ENCODE measurements around the gene CFAP46. TPM values are rescaled to one million over a fixed set of nuclear protein-coding genes. Genes with fewer than 3 reads are reported as not detected.

The CFAP46 gene
- total RNA-seq, 1 experiment from 2014 or later: 3.3 TPM

GRCh38 chr10:132926777-132927650, 15.4 kb downstream of the CFAP46 start:
- ChIA-PET CTCF (no interaction called here), POLR2A (interaction anchor here (0.6 kb wide), 1 partner anchor 420 kb away, joined by 3 read pairs; the partner anchor contains the start of gene PRAP1)
- no peaks in the 10 kb centered on the region for H3K9me3 Mint-ChIP-seq
- no peak overlapping the region for H3K4me3 Mint-ChIP-seq
- H3K27me3 Mint-ChIP-seq (ENCODE audit: low read depth): no peaks in the 10 kb centered on the region
- no peaks in the 10 kb centered on the region for H3K36me3 Mint-ChIP-seq
- H3K27ac Mint-ChIP-seq: peak overlapping the region; percentile 85; the same call in 1 of the 2 replicates
- DNase-seq (ENCODE audit: low spot score): no peak
- TF ChIP-seq, protein P1, sequence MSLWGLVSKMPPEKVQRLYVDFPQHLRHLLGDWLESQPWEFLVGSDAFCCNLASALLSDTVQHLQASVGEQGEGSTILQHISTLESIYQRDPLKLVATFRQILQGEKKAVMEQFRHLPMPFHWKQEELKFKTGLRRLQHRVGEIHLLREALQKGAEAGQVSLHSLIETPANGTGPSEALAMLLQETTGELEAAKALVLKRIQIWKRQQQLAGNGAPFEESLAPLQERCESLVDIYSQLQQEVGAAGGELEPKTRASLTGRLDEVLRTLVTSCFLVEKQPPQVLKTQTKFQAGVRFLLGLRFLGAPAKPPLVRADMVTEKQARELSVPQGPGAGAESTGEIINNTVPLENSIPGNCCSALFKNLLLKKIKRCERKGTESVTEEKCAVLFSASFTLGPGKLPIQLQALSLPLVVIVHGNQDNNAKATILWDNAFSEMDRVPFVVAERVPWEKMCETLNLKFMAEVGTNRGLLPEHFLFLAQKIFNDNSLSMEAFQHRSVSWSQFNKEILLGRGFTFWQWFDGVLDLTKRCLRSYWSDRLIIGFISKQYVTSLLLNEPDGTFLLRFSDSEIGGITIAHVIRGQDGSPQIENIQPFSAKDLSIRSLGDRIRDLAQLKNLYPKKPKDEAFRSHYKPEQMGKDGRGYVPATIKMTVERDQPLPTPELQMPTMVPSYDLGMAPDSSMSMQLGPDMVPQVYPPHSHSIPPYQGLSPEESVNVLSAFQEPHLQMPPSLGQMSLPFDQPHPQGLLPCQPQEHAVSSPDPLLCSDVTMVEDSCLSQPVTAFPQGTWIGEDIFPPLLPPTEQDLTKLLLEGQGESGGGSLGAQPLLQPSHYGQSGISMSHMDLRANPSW (CRISPR knock-in tag; conservative IDR thresholded peaks at IDR 0.05; ENCODE audit: low read depth): no peak
- no peak for TF ChIP-seq ZNF425 (CRISPR knock-in tag; conservative IDR thresholded peaks at IDR 0.05)
- TF ChIP-seq SOX15 (CRISPR knock-in tag; IDR thresholded peaks at IDR 0.05): no peak
- no peak for TF ChIP-seq CREB1 (CRISPR knock-in tag; IDR thresholded peaks at IDR 0.05)
- no peak for TF ChIP-seq SMAD3 (CRISPR knock-in tag; IDR thresholded peaks at IDR 0.05; ENCODE audit: borderline replicate concordance)
- TF ChIP-seq GRHL2 (CRISPR knock-in tag; IDR thresholded peaks at IDR 0.05; ENCODE audit: insufficient replicate concordance, severe bottlenecking): no peak
- TF ChIP-seq, protein P2, sequence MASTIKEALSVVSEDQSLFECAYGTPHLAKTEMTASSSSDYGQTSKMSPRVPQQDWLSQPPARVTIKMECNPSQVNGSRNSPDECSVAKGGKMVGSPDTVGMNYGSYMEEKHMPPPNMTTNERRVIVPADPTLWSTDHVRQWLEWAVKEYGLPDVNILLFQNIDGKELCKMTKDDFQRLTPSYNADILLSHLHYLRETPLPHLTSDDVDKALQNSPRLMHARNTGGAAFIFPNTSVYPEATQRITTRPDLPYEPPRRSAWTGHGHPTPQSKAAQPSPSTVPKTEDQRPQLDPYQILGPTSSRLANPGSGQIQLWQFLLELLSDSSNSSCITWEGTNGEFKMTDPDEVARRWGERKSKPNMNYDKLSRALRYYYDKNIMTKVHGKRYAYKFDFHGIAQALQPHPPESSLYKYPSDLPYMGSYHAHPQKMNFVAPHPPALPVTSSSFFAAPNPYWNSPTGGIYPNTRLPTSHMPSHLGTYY (CRISPR knock-in tag; IDR thresholded peaks at IDR 0.05): no peak
- TF ChIP-seq, protein P3, sequence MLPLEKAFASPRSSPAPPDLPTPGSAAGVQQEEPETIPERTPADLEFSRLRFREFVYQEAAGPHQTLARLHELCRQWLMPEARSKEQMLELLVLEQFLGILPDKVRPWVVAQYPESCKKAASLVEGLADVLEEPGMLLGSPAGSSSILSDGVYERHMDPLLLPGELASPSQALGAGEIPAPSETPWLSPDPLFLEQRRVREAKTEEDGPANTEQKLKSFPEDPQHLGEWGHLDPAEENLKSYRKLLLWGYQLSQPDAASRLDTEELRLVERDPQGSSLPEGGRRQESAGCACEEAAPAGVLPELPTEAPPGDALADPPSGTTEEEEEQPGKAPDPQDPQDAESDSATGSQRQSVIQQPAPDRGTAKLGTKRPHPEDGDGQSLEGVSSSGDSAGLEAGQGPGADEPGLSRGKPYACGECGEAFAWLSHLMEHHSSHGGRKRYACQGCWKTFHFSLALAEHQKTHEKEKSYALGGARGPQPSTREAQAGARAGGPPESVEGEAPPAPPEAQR (CRISPR knock-in tag; IDR thresholded peaks at IDR 0.05): no peak
- TF ChIP-seq, protein P4, sequence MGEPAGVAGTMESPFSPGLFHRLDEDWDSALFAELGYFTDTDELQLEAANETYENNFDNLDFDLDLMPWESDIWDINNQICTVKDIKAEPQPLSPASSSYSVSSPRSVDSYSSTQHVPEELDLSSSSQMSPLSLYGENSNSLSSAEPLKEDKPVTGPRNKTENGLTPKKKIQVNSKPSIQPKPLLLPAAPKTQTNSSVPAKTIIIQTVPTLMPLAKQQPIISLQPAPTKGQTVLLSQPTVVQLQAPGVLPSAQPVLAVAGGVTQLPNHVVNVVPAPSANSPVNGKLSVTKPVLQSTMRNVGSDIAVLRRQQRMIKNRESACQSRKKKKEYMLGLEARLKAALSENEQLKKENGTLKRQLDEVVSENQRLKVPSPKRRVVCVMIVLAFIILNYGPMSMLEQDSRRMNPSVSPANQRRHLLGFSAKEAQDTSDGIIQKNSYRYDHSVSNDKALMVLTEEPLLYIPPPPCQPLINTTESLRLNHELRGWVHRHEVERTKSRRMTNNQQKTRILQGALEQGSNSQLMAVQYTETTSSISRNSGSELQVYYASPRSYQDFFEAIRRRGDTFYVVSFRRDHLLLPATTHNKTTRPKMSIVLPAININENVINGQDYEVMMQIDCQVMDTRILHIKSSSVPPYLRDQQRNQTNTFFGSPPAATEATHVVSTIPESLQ (CRISPR knock-in tag; IDR thresholded peaks at IDR 0.05): no peak
- TF ChIP-seq, protein P5, sequence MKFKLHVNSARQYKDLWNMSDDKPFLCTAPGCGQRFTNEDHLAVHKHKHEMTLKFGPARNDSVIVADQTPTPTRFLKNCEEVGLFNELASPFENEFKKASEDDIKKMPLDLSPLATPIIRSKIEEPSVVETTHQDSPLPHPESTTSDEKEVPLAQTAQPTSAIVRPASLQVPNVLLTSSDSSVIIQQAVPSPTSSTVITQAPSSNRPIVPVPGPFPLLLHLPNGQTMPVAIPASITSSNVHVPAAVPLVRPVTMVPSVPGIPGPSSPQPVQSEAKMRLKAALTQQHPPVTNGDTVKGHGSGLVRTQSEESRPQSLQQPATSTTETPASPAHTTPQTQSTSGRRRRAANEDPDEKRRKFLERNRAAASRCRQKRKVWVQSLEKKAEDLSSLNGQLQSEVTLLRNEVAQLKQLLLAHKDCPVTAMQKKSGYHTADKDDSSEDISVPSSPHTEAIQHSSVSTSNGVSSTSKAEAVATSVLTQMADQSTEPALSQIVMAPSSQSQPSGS (CRISPR knock-in tag; IDR thresholded peaks at IDR 0.05; ENCODE audit: borderline replicate concordance, low read depth): no peak
- TF ChIP-seq, protein P6, sequence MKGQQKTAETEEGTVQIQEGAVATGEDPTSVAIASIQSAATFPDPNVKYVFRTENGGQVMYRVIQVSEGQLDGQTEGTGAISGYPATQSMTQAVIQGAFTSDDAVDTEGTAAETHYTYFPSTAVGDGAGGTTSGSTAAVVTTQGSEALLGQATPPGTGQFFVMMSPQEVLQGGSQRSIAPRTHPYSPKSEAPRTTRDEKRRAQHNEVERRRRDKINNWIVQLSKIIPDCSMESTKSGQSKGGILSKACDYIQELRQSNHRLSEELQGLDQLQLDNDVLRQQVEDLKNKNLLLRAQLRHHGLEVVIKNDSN (CRISPR knock-in tag; IDR thresholded peaks at IDR 0.05): no peak
- TF ChIP-seq ZNF317 (CRISPR knock-in tag; IDR thresholded peaks at IDR 0.05; ENCODE audit: borderline replicate concordance, low read depth): no peak
- TF ChIP-seq ZNF219 (CRISPR knock-in tag; IDR thresholded peaks at IDR 0.05; ENCODE audit: borderline replicate concordance): no peak
- no peak for TF ChIP-seq NR2C2 (CRISPR knock-in tag; IDR thresholded peaks at IDR 0.05)
- TF ChIP-seq ZNF396 (CRISPR knock-in tag; IDR thresholded peaks at IDR 0.05; ENCODE audit: borderline replicate concordance): no peak
- TF ChIP-seq TP53 (CRISPR knock-in tag; IDR thresholded peaks at IDR 0.05): no peak
- no peak for TF ChIP-seq ZNF281 (CRISPR knock-in tag; IDR thresholded peaks at IDR 0.05)
- no peak for TF ChIP-seq NR1H2 (CRISPR knock-in tag; IDR thresholded peaks at IDR 0.05)
- ATAC-seq: no peak
- H3K4me1 Mint-ChIP-seq: no peaks in the 10 kb centered on the region
